B cell (primary cell): ENCODE data around the gene SPAM1.

Experiments used
- CTCF ChIP-seq: fragments of 200-600 bp; IDR thresholded peaks from one replicate; pipeline ENCODE4 v1.8.0; 2022; ENCODE audit warnings: antibody characterized with exemption, mild to moderate bottlenecking
- EZH2 ChIP-seq: IDR thresholded peaks from 2 replicates; pipeline ENCODE4 v1.6.1; 2012; ENCODE audit warnings: borderline replicate concordance, low read depth, mild to moderate bottlenecking, moderate library complexity, low read length; ENCODE audit not compliant: insufficient read depth, poor library complexity, severe bottlenecking

- no peak for TF ChIP-seq CTCF
- TF ChIP-seq EZH2: no peak
Observed at GRCh38 chr7:123974326-123974908, 49.4 kb downstream of the SPAM1 start.
